Measurements from ENCODE around the gene FGR.
A peak's percentile ranks its signal among the peaks of the same experiment; 100 is the strongest.

Gene FGR

GRCh38 chr1:27585684-27586083 lies 49.3 kb downstream of the FGR start:
- no peak for DNase-seq (ENCODE audit: low read depth)

- no peak for DNase-seq (ENCODE audit: low read depth)
Observed at GRCh38 chr1:27584453-27584852, 50.5 kb downstream of the FGR start.

GRCh38 chr1:27583479-27583878 lies 51.5 kb downstream of the FGR start:
- no peak for DNase-seq (ENCODE audit: low read depth)

- no peak for DNase-seq (ENCODE audit: low read depth)
Observed at GRCh38 chr1:27581823-27582243, 53.2 kb downstream of the FGR start.

GRCh38 chr1:27577504-27578188 lies 57.3 kb downstream of the FGR start:
- DNase-seq (ENCODE audit: low read depth) = no peak

- DNase-seq (ENCODE audit: low read depth) = no peak
Observed at GRCh38 chr1:27576806-27577227, 58.2 kb downstream of the FGR start.

- no peak for DNase-seq (ENCODE audit: low read depth)
Observed at GRCh38 chr1:27575840-27576331, 59.1 kb downstream of the FGR start.

GRCh38 chr1:27574871-27575831 lies 59.8 kb downstream of the FGR start:
- no peak for DNase-seq (ENCODE audit: low read depth)

- DNase-seq (ENCODE audit: low read depth) = no peak
Observed at GRCh38 chr1:27574001-27574781, 60.8 kb downstream of the FGR start.

- DNase-seq (ENCODE audit: low read depth) = no peak
Observed at GRCh38 chr1:27572679-27573426, 62.1 kb downstream of the FGR start.

- DNase-seq (ENCODE audit: low read depth) = no peak
Observed at GRCh38 chr1:27572019-27572678, 62.8 kb downstream of the FGR start.

GRCh38 chr1:27571439-27572018 lies 63.5 kb downstream of the FGR start:
- no peak for DNase-seq (ENCODE audit: low read depth)

- no peak for DNase-seq (ENCODE audit: low read depth)
Observed at GRCh38 chr1:27570784-27571183, 64.2 kb downstream of the FGR start.

- DNase-seq (ENCODE audit: low read depth) = no peak
Observed at GRCh38 chr1:27570356-27570755, 64.6 kb downstream of the FGR start.

- DNase-seq (ENCODE audit: low read depth) = no peak
Observed at GRCh38 chr1:27569506-27570291, 65.3 kb downstream of the FGR start.

GRCh38 chr1:27569088-27569460 lies 65.9 kb downstream of the FGR start:
- no peak for DNase-seq (ENCODE audit: low read depth)

GRCh38 chr1:27568300-27569087 lies 66.5 kb downstream of the FGR start:
- peak; percentile 96 for DNase-seq (ENCODE audit: low read depth)

GRCh38 chr1:27567971-27568299 lies 67.0 kb downstream of the FGR start:
- no peak for DNase-seq (ENCODE audit: low read depth)

GRCh38 chr1:27567146-27567526 lies 67.8 kb downstream of the FGR start:
- no peak for DNase-seq (ENCODE audit: low read depth)
